ENCODE data around the gene WDCP.
"Not testable (repeated sequence)": the region's sequence is repeated elsewhere in the genome, so short reads cannot be mapped to it uniquely, and the experiment has no call there.

Gene WDCP

DNA sequence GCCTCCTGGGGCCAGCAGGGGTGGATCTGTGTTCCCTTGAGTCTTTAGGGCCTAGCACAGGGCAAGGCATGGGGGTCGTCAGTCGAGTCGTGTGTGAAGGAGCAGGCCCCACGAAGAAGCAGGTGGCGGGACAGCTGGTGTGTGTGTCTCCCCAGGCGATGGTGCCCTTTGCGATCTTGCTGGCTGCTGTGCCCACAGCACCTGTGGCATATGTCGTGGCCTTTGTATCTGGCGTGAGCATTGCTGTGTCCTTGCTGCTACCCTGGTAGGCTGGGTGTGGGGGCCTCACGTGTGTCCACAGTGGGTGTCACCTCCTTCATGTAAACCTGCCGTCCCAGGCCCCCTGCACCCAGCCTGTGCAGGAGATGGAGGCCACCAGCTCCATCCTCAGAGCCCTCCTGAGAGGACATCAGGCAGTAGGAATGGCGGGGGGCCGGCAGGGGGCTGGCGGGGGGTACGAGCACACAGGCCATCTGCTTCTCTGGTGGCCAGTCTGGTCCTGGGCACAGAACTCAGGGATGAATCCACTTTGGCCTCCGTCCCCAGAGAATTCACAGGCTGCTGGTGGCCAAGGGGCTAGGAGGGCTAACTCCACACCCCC lies 24.1 kb downstream of the WDCP start:
- DNase-seq: no peak

- no peak for DNase-seq
These were observed 24.7 kb downstream of the WDCP start for GRCh38 chr2:24022324-24022974.

- DNase-seq: no peak
These were observed 25.8 kb downstream of the WDCP start for GRCh38 chr2:24021122-24021998.

- no peak for DNase-seq
These were observed 26.9 kb downstream of the WDCP start for GRCh38 chr2:24020244-24020643.

GRCh38 chr2:24019729-24020128 lies 27.5 kb downstream of the WDCP start:
- DNase-seq: no peak

DNA sequence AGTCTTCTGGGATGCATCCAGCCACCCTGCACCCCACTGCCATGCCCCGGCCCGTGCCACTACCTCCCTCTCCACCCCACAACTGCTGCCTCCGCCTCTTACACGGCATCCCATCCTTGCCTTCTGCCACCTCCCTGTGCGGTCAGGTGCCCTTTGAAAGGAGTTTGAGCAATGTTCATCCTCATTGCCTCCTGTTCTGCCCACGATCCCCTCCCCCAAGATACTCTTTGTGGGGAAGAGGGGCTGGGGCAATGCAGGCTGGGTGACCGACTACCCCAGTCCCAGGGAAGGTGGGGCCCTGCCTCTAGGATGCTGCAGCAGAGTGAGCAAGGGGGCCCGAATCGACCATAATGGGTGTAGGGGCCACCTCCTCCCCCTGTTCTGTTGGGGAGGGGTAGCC lies 28.9 kb downstream of the WDCP start:
- DNase-seq: no peak

GRCh38 chr2:24017711-24018110 lies 29.5 kb downstream of the WDCP start:
- DNase-seq: no peak

- DNase-seq: no peak
These were observed 30.1 kb downstream of the WDCP start for GRCh38 chr2:24016853-24017703.

- DNase-seq: no peak
These were observed 30.8 kb downstream of the WDCP start for GRCh38 chr2:24016376-24016761.

GRCh38 chr2:24015562-24016375 lies 31.4 kb downstream of the WDCP start:
- no peak for DNase-seq

- not testable (repeated sequence) for DNase-seq
These were observed 32.3 kb downstream of the WDCP start for GRCh38 chr2:24014902-24015301.

GRCh38 chr2:24012521-24013188 lies 34.5 kb downstream of the WDCP start:
- no peak for DNase-seq

GRCh38 chr2:24011250-24012104 lies 35.7 kb downstream of the WDCP start:
- DNase-seq: no peak

GRCh38 chr2:24010477-24011249 lies 36.5 kb downstream of the WDCP start:
- DNase-seq: no peak

DNA sequence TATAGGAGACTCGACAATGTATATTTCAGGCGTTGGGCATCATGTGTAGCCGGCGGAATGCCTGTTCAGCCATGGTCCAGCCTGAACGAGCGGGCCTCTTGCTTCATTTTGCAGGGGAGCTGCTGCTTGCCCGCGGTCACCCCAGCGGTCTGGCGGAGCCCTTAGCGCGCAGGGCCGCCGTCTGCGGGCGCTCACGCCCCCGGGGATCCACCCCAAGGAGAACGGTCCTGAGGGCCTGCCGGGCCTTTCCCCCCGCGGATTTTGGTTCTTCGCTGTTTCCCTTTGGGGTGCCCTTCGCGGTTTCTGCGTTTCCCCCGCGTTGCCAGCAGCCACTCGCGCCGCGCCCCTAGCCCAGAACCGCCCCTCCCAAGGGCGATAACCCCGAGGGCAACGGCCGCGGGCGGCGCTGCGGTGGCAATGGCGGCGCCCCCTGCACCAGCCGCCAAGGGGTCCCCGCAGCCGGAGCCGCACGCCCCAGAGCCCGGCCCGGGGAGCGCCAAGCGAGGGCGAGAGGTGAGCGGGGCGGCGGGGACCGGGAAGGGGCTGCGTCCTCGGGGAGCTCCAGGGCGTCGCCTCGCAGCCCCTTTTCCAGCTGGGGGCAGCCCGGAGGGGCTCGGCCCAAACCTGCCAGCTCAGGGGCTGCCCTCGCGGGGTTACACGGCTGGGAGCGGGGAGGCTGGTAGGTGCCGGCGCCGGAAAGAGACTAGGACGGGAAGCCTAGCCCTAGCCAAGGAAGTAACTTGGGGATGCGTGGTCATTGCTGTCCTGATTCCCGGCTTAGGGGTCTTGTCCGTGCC lies 37.3 kb downstream of the WDCP start, which contains the start of gene MFSD2B:
TSS of gene MFSD2B (plus strand) at position 406 of the 797 bp plus-strand sequence. CDS start at position 418, 12 bp downstream.
- no peak for DNase-seq

DNA sequence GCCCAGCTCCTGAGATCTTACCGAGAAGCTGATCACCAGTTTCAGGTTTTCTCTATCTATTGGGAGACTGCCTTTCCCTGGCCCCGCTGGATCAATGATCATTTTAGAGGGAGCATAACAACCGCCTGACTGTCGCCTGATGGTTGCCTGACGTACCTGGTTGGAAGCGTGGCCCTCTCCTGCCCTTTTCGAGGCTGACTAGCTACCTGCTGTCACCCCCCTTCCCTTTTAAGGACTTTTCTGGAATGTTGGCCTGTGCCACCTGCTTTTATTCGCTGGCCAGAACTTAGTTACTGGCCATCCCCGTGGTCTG lies 37.9 kb downstream of the WDCP start:
- DNase-seq: no peak

DNA sequence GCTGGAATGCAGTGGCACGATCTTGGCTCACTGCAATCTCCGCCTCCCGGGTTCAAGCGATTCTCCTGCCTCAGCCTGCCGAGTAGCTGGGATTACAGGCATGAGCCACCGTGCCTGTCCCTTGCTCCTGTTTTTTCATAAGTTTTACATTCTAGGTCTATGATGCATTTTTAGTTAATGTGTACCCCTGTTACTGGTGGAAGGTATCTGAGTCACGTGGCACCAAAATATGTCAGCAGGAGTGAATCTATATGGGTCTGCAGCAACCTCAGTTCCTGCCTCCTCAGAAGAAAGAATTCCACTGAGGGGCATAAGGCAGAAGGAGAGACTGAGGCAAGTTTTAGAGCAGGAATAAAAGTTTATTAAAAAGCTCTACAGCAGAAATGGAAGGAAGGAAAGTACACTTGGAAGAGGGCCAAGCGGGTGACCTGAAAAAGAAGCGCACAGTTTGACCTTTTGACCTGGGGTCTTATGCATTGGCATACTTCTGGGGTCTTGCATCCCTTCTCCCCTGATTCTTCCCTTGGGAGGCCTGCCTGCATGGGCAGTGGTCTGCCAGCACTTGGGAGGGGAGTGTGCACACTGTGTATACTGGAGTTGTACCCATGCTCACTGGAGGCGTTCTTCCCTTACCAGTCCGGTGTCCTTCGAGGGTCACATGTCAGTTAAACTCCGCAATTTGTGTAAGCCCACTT lies 38.4 kb downstream of the WDCP start:
- DNase-seq: no peak

Measured in amygdala (tissue), 56 donors.